OCI-LY3 (cell line): ENCODE results near the gene CNIH2.
A peak's percentile ranks its signal among the peaks of the same experiment; 100 is the strongest.
"Not testable (repeated sequence)": the region's sequence is repeated elsewhere in the genome, so short reads cannot be mapped to it uniquely, and the experiment has no call there.

ENCODE experiments used
- H2AFZ ChIP-seq: fragments of 200-600, 300-600 bp; shearing (Covaris generic); 2 replicates; pipeline ENCODE4 v1.6.0; 2014; ENCODE audit warnings: antibody characterized with exemption, low read depth, low read length
- H3K27ac ChIP-seq: fragments of 200-600, 300-600 bp; sonication (generic); 2 replicates; pipeline ENCODE4 v1.5.1; 2014; ENCODE audit warnings: mild to moderate bottlenecking, low read length, moderate library complexity, mixed read lengths
- H3K27me3 ChIP-seq: fragments of 200-600, 300-600 bp; sonication (generic); 2 replicates; pipeline ENCODE4 v1.6.1; 2014; ENCODE audit warnings: low read depth, low read length, mixed read lengths
- H3K36me3 ChIP-seq: fragments of 200-600, 300-600 bp; sonication (generic); replicated peaks from 2 replicates; pipeline ENCODE3; 2014; ENCODE audit warnings: low read depth, low read length, mixed read lengths
- H3K4me1 ChIP-seq: fragments of 300-600, 200-600 bp; sonication (generic); 2 replicates; pipeline ENCODE4 v1.6.1; 2014; ENCODE audit warnings: low read length, mixed read lengths
- H3K4me2 ChIP-seq: fragments of 200-600, 300-600 bp; sonication (generic); 2 replicates; pipeline ENCODE4 v1.6.1; 2014; ENCODE audit warnings: low read length, mixed read lengths
- H3K4me3 ChIP-seq: fragments of 300-600, 200-600 bp; sonication (generic); 2 replicates; pipeline ENCODE4 v1.5.1; 2014; ENCODE audit warnings: antibody characterized with exemption, mild to moderate bottlenecking, low read length, moderate library complexity
- H3K79me2 ChIP-seq: fragments of 300-600, 200-600 bp; shearing (Covaris generic); 2 replicates; pipeline ENCODE4 v1.6.1; 2014; ENCODE audit warnings: mild to moderate bottlenecking, low read length, mixed read lengths
- H3K9ac ChIP-seq: fragments of 300-600, 200-600 bp; shearing (Covaris generic); 2 replicates; pipeline ENCODE4 v1.6.0; 2014; ENCODE audit warnings: mild to moderate bottlenecking, low read length, moderate library complexity
- H3K9me3 ChIP-seq: fragments of 200-600, 300-600 bp; shearing (Covaris generic); 2 replicates; pipeline ENCODE4 v1.6.1; 2014; ENCODE audit warnings: low read length, mixed read lengths; ENCODE audit not compliant: insufficient read depth
- H4K20me1 ChIP-seq: fragments of 200-600, 300-600 bp; sonication (generic); 2 replicates; pipeline ENCODE4 v1.6.1; 2016; ENCODE audit warnings: low read length, mixed read lengths; ENCODE audit not compliant: insufficient read depth
- CTCF ChIP-seq: fragments of 200-600, 300-600 bp; sonication (generic); IDR thresholded peaks from 2 replicates; pipeline ENCODE4 v1.5.1; 2014; ENCODE audit warnings: antibody characterized with exemption, low read length, low read depth
- EZH2phosphoT487 ChIP-seq: fragments of 200-600 bp; shearing (Covaris generic); IDR thresholded peaks from 2 replicates; pipeline ENCODE4 v1.6.1; 2018; ENCODE audit warnings: antibody characterized with exemption, mixed run types, low read depth

The CNIH2 gene

DNA sequence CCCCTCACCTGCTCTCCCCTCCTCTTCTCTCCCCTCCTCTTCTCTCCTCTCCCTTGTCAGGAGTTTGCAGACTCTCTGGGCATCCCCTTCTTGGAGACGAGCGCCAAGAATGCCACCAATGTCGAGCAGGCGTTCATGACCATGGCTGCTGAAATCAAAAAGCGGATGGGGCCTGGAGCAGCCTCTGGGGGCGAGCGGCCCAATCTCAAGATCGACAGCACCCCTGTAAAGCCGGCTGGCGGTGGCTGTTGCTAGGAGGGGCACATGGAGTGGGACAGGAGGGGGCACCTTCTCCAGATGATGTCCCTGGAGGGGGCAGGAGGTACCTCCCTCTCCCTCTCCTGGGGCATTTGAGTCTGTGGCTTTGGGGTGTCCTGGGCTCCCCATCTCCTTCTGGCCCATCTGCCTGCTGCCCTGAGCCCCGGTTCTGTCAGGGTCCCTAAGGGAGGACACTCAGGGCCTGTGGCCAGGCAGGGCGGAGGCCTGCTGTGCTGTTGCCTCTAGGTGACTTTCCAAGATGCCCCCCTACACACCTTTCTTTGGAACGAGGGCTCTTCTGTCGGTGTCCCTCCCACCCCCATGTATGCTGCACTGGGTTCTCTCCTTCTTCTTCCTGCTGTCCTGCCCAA, 1.9 kb upstream of the CNIH2 start:
- TF ChIP-seq CTCF, result no peak
- TF ChIP-seq EZH2phosphoT487, result no peak
- Histone ChIP-seq H3K4me2 (no peak overlapping the region), H3K36me3 (peaks cover 34% of the 10 kb centered on the region), H3K9ac (no peak overlapping the region), H2AFZ (no peak overlapping the region), H3K4me1 (peaks cover 7% of the 10 kb centered on the region), H3K9me3 (no peaks in the 10 kb centered on the region), H3K79me2 (0 out of 2 replicates have a peak, but pooled peaks cover 7% of the 10 kb centered on the region), H3K27me3 (no peaks in the 10 kb centered on the region), H3K4me3 (no peak overlapping the region), H4K20me1 (peaks cover 10% of the 10 kb centered on the region; the same call in 1 of the 2 replicates), H3K27ac (no peak overlapping the region)

DNA sequence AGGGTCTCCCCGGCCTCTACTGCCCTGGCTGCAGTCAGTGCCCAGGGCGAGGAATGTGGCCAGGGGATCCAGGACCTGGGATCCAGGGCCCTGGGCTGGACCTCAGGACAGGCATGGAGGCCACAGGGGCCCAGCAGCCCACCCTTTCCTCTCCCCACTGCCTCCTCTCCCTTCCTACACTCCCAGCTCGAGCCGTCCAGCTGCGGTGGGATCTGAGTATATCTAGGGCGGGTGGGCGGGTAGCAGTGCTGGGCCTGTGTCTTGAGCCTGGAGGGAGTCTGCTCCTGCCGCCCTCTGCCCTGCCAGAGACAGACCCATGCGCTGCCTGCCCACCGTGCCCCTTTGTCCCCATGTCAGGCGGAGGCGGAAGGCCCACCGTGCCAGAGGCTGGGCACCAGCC, 1.4 kb upstream of the CNIH2 start:
- not testable (repeated sequence) for H3K4me3 ChIP-seq, H2AFZ ChIP-seq, H3K79me2 ChIP-seq, H3K4me1 ChIP-seq, H3K27me3 ChIP-seq, H3K9me3 ChIP-seq, H3K27ac ChIP-seq, H3K9ac ChIP-seq, H3K4me2 ChIP-seq
- Histone ChIP-seq H3K36me3 (peaks cover 33% of the 10 kb centered on the region), H4K20me1 (peaks cover 10% of the 10 kb centered on the region; the same call in 1 of the 2 replicates)

- H3K27me3 ChIP-seq, H3K4me2 ChIP-seq, H3K9me3 ChIP-seq, H3K9ac ChIP-seq, H3K4me3 ChIP-seq, H3K27ac ChIP-seq, H2AFZ ChIP-seq, H3K79me2 ChIP-seq, H3K4me1 ChIP-seq: not testable (repeated sequence)
- Histone ChIP-seq H3K36me3 (peaks cover 30% of the 10 kb centered on the region), H4K20me1 (peaks cover 12% of the 10 kb centered on the region)
These were observed 911 bp upstream of the CNIH2 start for GRCh38 chr11:66277064-66277463.

DNA sequence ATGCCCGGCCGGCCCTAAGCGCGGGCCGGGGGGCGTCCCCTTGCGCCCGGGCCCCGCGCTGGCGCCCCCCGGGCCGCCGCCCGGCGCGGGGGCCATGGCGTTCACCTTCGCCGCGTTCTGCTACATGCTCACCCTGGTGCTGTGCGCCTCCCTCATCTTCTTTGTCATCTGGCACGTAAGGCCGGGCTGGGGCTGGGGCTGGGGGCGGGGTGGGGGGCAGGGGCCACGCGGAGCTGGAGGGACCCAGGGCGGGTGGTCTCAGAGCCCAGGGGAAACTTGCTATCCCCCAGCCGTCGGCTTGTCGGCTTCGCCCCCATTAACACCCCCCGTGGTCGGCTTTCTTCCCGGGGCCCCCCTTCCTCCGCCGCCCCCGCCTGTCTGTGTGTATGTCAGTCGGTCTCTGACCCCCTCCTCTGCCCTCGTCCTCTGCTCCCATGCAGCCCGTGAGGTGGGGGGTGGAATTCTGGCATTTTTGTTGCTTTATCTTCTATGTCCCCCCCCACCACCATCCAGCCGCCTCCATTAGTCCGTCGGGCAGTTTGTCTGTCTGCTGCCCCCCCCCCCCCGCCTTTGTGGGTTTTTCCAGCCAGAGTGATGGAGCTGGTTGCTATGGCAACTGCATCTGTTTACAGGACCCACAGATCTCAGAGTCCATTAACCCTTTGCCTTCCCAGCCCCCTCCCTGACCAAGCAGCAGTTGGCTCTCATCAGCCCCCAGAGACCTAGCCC, 552 bp downstream of the CNIH2 start:
- H3K4me3 ChIP-seq, result peak overlapping the region; percentile 63
- H3K36me3 ChIP-seq, result peaks cover 17% of the 10 kb centered on the region
- H4K20me1 ChIP-seq, result peaks cover 6% of the 10 kb centered on the region; the same call in 1 of the 2 replicates
- no peak overlapping the region for H2AFZ ChIP-seq
- no peaks in the 10 kb centered on the region for H3K9me3 ChIP-seq
- H3K4me2 ChIP-seq, result peak overlapping the region; percentile 65
- TF ChIP-seq CTCF (no peak), EZH2phosphoT487 (no peak)
- no peaks in the 10 kb centered on the region for H3K79me2 ChIP-seq
- no peaks in the 10 kb centered on the region for H3K27me3 ChIP-seq
- no peak overlapping the region for H3K27ac ChIP-seq
- H3K4me1 ChIP-seq, result peaks cover 19% of the 10 kb centered on the region
- no peak overlapping the region for H3K9ac ChIP-seq

- Histone ChIP-seq H3K27me3 (no peaks in the 10 kb centered on the region), H4K20me1 (peaks cover 6% of the 10 kb centered on the region; the same call in 1 of the 2 replicates), H3K9me3 (no peaks in the 10 kb centered on the region), H3K9ac (no peak overlapping the region), H2AFZ (no peak overlapping the region), H3K4me3 (no peak overlapping the region), H3K36me3 (peaks cover 13% of the 10 kb centered on the region), H3K79me2 (no peaks in the 10 kb centered on the region), H3K4me2 (no peak overlapping the region), H3K27ac (no peak overlapping the region), H3K4me1 (peaks cover 24% of the 10 kb centered on the region)
- TF ChIP-seq EZH2phosphoT487 (no peak), CTCF (no peak)
These were observed 1.2 kb downstream of the CNIH2 start for GRCh38 chr11:66279092-66279734.
